GM23338 (cell line): ENCODE results near the gene ACOT11. TPM values are rescaled to one million over a fixed set of nuclear protein-coding genes. Genes with fewer than 3 reads are reported as not detected.

ENCODE experiments used
- ATAC-seq: fragments of 200-7000 bp; cut with Tn5 transposase; 3 replicates; pipeline ENCODE4 v1.9.1; 2020
- DNase-seq: peaks from one replicate; pipeline ENCODE4 v3.0.0-alpha.2; 2015; ENCODE audit warnings: low spot score
- H2AFZ ChIP-seq: fragments of 200-600 bp; sonication (generic); 2 replicates; pipeline ENCODE4 v1.8.0; 2016; ENCODE audit warnings: antibody characterized with exemption, mild to moderate bottlenecking, moderate library complexity
- H3F3A ChIP-seq: fragments of 200-600 bp; sonication (generic); replicated peaks from 2 replicates; pipeline ENCODE4 v1.8.0; 2017; ENCODE audit warnings: antibody characterized with exemption, mixed run types, low read depth
- H3K27ac ChIP-seq: fragments of 200-600 bp; sonication (generic); 2 replicates; pipeline ENCODE4 v1.6.1; 2016; ENCODE audit warnings: low read depth
- H3K27me3 ChIP-seq: fragments of 200-600 bp; sonication (generic); 2 replicates; pipeline ENCODE4 v1.8.0; 2016; ENCODE audit warnings: mild to moderate bottlenecking, mixed run types, moderate library complexity; ENCODE audit not compliant: insufficient read depth
- H3K36me3 ChIP-seq: fragments of 200-600 bp; sonication (generic); 2 replicates; pipeline ENCODE4 v1.8.0; 2016; ENCODE audit warnings: mild to moderate bottlenecking; ENCODE audit not compliant: insufficient read depth
- H3K4me1 ChIP-seq: fragments of 200-600 bp; sonication (generic); 2 replicates; pipeline ENCODE4 v1.8.0; 2016; ENCODE audit warnings: mild to moderate bottlenecking, moderate library complexity; ENCODE audit not compliant: insufficient read depth
- H3K4me2 ChIP-seq: fragments of 200-600 bp; sonication (generic); 2 replicates; pipeline ENCODE4 v1.7.1; 2017; ENCODE audit warnings: mixed run types
- H3K4me3 ChIP-seq: fragments of 200-600 bp; sonication (generic); 2 replicates; pipeline ENCODE4 v1.6.1; 2016; ENCODE audit warnings: mixed run types
- H3K79me2 ChIP-seq: fragments of 200-600 bp; sonication (generic); replicated peaks from 2 replicates; pipeline ENCODE4 v1.8.0; 2017; ENCODE audit warnings: mild to moderate bottlenecking; ENCODE audit not compliant: insufficient read depth
- H3K9me2 ChIP-seq: fragments of 200-600 bp; sonication (generic); 2 replicates; pipeline ENCODE4 v1.8.0; 2017; ENCODE audit not compliant: insufficient read depth
- H4K20me1 ChIP-seq: fragments of 200-600 bp; sonication (generic); replicated peaks from 2 replicates; pipeline ENCODE4 v1.8.0; 2017; ENCODE audit warnings: mild to moderate bottlenecking; ENCODE audit not compliant: insufficient read depth
- H3K27ac Mint-ChIP-seq: 2 replicates; pipeline ENCODE4 v1.8.0; 2020; ENCODE audit warnings: inconsistent platforms, mild to moderate bottlenecking, moderate library complexity, mixed read lengths
- H3K27me3 Mint-ChIP-seq: 3 replicates; pipeline ENCODE4 v1.8.0; 2022; ENCODE audit warnings: low read depth, mild to moderate bottlenecking, moderate library complexity, mixed read lengths, inconsistent platforms; ENCODE audit not compliant: insufficient read depth, poor library complexity
- H3K36me3 Mint-ChIP-seq: 3 replicates; pipeline ENCODE4 v1.8.0; 2021; ENCODE audit warnings: low read depth, mild to moderate bottlenecking, inconsistent platforms, moderate library complexity, mixed read lengths
- H3K4me1 Mint-ChIP-seq: 3 replicates; pipeline ENCODE4 v1.8.0; 2020; ENCODE audit warnings: mild to moderate bottlenecking, inconsistent platforms, mixed read lengths
- H3K4me3 Mint-ChIP-seq: 3 replicates; pipeline ENCODE4 v1.8.0; 2021; ENCODE audit warnings: moderate library complexity, mild to moderate bottlenecking, inconsistent platforms, mixed read lengths
- H3K9me3 Mint-ChIP-seq: 3 replicates; pipeline ENCODE4 v1.8.0; 2020; ENCODE audit warnings: moderate library complexity, mild to moderate bottlenecking, inconsistent platforms, mixed read lengths
- CREB1 ChIP-seq: fragments of 250-450 bp; sonication (Bioruptor Pico); IDR thresholded peaks from 2 replicates; pipeline ENCODE4 v1.5.0; 2020; ENCODE audit warnings: low read depth, mild to moderate bottlenecking, moderate library complexity
- JUNB ChIP-seq: IDR thresholded peaks from one replicate; pipeline ENCODE4 v1.6.1; 2016; ENCODE audit warnings: antibody characterized with exemption; ENCODE audit not compliant: unreplicated experiment
- NANOG ChIP-seq: IDR thresholded peaks from 2 replicates; pipeline ENCODE4 v1.6.1; 2016; ENCODE audit warnings: antibody characterized with exemption, borderline replicate concordance
- polyA plus RNA-seq: library from polyadenylated mRNA; unstranded; fragments of >200 nt; fragmentation: Nextera tagmentation; extraction: Ambion mirVana; gene quantifications from 2 replicates; pipeline ENCODE4 v1.2.1, GENCODE V29; 2016
- total RNA-seq: library from RNA; depleted of rRNA; stranded (reverse); fragments of >200 nt; shearing (Covaris generic); gene quantifications from 2 replicates; pipeline ENCODE4 v1.2.3, GENCODE V29; 2014
- TF ChIP-seq, protein P1 (sequence below): IDR thresholded peaks from 2 replicates; pipeline ENCODE4 v1.6.1; 2016; ENCODE audit warnings: antibody characterized with exemption
- TF ChIP-seq, protein P2 (sequence below): fragments of 250-450 bp; sonication (Bioruptor Pico); IDR thresholded peaks from 2 replicates; pipeline ENCODE4 v1.5.0; 2020; ENCODE audit warnings: mild to moderate bottlenecking, moderate library complexity
- TF ChIP-seq, protein P3 (sequence below), 2 experiments: fragments of 200-600 bp in 1 of 2; sonication (generic) in 1 of 2; conservative IDR thresholded peaks; 2 replicates each; pipeline versions ENCODE4 v1.5.1 to v1.6.1; 2016 to 2017; ENCODE audit warnings: antibody characterized with exemption in 2 of 2, low read depth in 2 of 2, mild to moderate bottlenecking in 2 of 2, moderate library complexity in 1 of 2

Gene ACOT11
- total and polyA plus RNA-seq, 2 experiments from 2014 or later, result 1.6 to 2.7 TPM

DNA sequence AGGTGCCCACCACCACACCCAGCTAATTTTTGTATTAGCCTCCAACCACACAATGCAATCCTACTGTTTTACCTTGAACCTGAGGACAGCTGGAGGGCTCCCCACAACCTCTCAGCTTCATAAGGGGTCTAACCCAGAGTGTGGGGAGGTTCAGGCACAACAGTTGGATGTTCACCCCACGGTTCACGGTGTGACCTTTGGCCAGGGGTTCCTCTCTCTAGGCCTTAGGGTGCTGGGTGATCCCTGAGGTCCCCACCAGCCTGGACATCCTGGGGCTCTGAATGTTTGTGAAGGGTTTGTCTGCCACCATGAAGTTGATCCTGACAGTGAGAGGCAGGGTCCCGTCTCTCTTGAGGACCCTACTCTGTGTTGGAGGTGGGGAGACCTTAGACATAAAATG is 3.9 kb downstream of the ACOT11 start:
- TF ChIP-seq JUNB, result no peak
- no peak for TF ChIP-seq CREB1 (CRISPR knock-in tag)
- TF ChIP-seq, protein P1, sequence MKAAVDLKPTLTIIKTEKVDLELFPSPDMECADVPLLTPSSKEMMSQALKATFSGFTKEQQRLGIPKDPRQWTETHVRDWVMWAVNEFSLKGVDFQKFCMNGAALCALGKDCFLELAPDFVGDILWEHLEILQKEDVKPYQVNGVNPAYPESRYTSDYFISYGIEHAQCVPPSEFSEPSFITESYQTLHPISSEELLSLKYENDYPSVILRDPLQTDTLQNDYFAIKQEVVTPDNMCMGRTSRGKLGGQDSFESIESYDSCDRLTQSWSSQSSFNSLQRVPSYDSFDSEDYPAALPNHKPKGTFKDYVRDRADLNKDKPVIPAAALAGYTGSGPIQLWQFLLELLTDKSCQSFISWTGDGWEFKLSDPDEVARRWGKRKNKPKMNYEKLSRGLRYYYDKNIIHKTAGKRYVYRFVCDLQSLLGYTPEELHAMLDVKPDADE, result no peak
- TF ChIP-seq, protein P2, sequence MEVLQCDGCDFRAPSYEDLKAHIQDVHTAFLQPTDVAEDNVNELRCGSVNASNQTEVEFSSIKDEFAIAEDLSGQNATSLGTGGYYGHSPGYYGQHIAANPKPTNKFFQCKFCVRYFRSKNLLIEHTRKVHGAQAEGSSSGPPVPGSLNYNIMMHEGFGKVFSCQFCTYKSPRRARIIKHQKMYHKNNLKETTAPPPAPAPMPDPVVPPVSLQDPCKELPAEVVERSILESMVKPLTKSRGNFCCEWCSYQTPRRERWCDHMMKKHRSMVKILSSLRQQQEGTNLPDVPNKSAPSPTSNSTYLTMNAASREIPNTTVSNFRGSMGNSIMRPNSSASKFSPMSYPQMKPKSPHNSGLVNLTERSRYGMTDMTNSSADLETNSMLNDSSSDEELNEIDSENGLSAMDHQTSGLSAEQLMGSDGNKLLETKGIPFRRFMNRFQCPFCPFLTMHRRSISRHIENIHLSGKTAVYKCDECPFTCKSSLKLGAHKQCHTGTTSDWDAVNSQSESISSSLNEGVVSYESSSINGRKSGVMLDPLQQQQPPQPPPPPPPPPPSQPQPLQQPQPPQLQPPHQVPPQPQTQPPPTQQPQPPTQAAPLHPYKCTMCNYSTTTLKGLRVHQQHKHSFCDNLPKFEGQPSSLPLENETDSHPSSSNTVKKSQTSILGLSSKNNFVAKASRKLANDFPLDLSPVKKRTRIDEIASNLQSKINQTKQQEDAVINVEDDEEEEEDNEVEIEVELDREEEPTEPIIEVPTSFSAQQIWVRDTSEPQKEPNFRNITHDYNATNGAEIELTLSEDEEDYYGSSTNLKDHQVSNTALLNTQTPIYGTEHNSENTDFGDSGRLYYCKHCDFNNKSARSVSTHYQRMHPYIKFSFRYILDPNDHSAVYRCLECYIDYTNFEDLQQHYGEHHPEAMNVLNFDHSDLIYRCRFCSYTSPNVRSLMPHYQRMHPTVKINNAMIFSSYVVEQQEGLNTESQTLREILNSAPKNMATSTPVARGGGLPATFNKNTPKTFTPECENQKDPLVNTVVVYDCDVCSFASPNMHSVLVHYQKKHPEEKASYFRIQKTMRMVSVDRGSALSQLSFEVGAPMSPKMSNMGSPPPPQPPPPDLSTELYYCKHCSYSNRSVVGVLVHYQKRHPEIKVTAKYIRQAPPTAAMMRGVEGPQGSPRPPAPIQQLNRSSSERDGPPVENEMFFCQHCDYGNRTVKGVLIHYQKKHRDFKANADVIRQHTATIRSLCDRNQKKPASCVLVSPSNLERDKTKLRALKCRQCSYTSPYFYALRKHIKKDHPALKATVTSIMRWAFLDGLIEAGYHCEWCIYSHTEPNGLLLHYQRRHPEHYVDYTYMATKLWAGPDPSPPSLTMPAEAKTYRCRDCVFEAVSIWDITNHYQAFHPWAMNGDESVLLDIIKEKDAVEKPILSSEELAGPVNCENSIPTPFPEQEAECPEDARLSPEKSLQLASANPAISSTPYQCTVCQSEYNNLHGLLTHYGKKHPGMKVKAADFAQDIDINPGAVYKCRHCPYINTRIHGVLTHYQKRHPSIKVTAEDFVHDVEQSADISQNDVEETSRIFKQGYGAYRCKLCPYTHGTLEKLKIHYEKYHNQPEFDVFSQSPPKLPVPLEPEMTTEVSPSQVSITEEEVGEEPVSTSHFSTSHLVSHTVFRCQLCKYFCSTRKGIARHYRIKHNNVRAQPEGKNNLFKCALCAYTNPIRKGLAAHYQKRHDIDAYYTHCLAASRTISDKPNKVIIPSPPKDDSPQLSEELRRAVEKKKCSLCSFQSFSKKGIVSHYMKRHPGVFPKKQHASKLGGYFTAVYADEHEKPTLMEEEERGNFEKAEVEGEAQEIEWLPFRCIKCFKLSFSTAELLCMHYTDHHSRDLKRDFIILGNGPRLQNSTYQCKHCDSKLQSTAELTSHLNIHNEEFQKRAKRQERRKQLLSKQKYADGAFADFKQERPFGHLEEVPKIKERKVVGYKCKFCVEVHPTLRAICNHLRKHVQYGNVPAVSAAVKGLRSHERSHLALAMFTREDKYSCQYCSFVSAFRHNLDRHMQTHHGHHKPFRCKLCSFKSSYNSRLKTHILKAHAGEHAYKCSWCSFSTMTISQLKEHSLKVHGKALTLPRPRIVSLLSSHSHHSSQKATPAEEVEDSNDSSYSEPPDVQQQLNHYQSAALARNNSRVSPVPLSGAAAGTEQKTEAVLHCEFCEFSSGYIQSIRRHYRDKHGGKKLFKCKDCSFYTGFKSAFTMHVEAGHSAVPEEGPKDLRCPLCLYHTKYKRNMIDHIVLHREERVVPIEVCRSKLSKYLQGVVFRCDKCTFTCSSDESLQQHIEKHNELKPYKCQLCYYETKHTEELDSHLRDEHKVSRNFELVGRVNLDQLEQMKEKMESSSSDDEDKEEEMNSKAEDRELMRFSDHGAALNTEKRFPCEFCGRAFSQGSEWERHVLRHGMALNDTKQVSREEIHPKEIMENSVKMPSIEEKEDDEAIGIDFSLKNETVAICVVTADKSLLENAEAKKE, result no peak
- TF ChIP-seq NANOG, result no peak
- TF ChIP-seq, protein P3, sequence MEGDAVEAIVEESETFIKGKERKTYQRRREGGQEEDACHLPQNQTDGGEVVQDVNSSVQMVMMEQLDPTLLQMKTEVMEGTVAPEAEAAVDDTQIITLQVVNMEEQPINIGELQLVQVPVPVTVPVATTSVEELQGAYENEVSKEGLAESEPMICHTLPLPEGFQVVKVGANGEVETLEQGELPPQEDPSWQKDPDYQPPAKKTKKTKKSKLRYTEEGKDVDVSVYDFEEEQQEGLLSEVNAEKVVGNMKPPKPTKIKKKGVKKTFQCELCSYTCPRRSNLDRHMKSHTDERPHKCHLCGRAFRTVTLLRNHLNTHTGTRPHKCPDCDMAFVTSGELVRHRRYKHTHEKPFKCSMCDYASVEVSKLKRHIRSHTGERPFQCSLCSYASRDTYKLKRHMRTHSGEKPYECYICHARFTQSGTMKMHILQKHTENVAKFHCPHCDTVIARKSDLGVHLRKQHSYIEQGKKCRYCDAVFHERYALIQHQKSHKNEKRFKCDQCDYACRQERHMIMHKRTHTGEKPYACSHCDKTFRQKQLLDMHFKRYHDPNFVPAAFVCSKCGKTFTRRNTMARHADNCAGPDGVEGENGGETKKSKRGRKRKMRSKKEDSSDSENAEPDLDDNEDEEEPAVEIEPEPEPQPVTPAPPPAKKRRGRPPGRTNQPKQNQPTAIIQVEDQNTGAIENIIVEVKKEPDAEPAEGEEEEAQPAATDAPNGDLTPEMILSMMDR (conservative IDR thresholded peaks at IDR 0.05; ENCODE audit: low read depth in 2 of 2), result no peak
- Mint-ChIP-seq H3K4me1 (peaks cover 17% of the 10 kb centered on the region), H3K9me3 (peaks cover 11% of the 10 kb centered on the region; the same call in 2 of the 3 replicates), H3K27me3 (peaks cover 10% of the 10 kb centered on the region), H3K4me3 (no peak overlapping the region), H3K36me3 (peaks cover 2% of the 10 kb centered on the region; the same call in 1 of the 3 replicates), H3K27ac (no peak overlapping the region)
- ATAC-seq (no peak), DNase-seq (no peak)
- H2AFZ ChIP-seq, result no peak overlapping the region
- H3K79me2 ChIP-seq, result no peaks in the 10 kb centered on the region
- H3K4me1 ChIP-seq, result peaks cover 8% of the 10 kb centered on the region
- H3K4me3 ChIP-seq, result no peak overlapping the region
- no peaks in the 10 kb centered on the region for H4K20me1 ChIP-seq
- no peak overlapping the region for H3K27ac ChIP-seq
- H3K27me3 ChIP-seq, result no peaks in the 10 kb centered on the region
- no peak overlapping the region for H3K4me2 ChIP-seq
- H3K9me2 ChIP-seq, result no peaks in the 10 kb centered on the region
- no peaks in the 10 kb centered on the region for H3K36me3 ChIP-seq
- 0 out of 2 replicates have a peak, but pooled peaks cover 2% of the 10 kb centered on the region for H3F3A ChIP-seq
